H1 (cell line): ENCODE data around the gene ADGRV1. TPM values are rescaled to one million over a fixed set of nuclear protein-coding genes. Genes with fewer than 3 reads are reported as not detected.
"Not testable (repeated sequence)": the region's sequence is repeated elsewhere in the genome, so short reads cannot be mapped to it uniquely, and the experiment has no call there.

Experiments used
- CTCF ChIA-PET: fragments of 300-600 bp; sonication (Branson Sonifier 250); formaldehyde crosslinking; loops from one replicate; lab custom pipeline; 2021; ENCODE audit not compliant: partially characterized antibody; lab: Charles Lee
- POLR2A ChIA-PET: fragments of 300-600 bp; sonication (Branson Sonifier 250); formaldehyde crosslinking; loops from one replicate; lab custom pipeline; 2021; ENCODE audit warnings: inconsistent platforms; ENCODE audit not compliant: partially characterized antibody; lab: Charles Lee
- DNase-seq, 2 experiments: peaks; one replicate each; pipeline versions ENCODE4 v3.0.0 to v3.0.0-alpha.2; 2010 to 2022; ENCODE audit warnings: low spot score in 2 of 2, low read depth in 1 of 2, mixed read lengths in 1 of 2
- FAIRE-seq: peaks from 2 replicates; lab custom pipeline; 2011; peaks lifted over from hg19 to GRCh38; lab: Jason Lieb, UNC
- H2AFZ ChIP-seq: 2 replicates; pipeline ENCODE4 v1.8.1; 2012; ENCODE audit warnings: low read length, inconsistent platforms
- H2AK5ac ChIP-seq: 2 replicates; pipeline ENCODE4 v1.6.1; 2013; ENCODE audit warnings: low read depth, low read length
- H2BK120ac ChIP-seq: replicated peaks from 2 replicates; pipeline ENCODE3; 2013; ENCODE audit warnings: low read depth, low read length, inconsistent platforms
- H2BK12ac ChIP-seq: 2 replicates; pipeline ENCODE4 v1.6.1; 2013; ENCODE audit warnings: low read depth, low read length
- H2BK15ac ChIP-seq: 2 replicates; pipeline ENCODE4 v1.6.1; 2013; ENCODE audit warnings: low read length
- H2BK20ac ChIP-seq: 2 replicates; pipeline ENCODE4 v1.6.1; 2013; ENCODE audit warnings: low read length
- H2BK5ac ChIP-seq: 2 replicates; pipeline ENCODE4 v1.6.1; 2013; ENCODE audit warnings: low read depth, low read length
- H3K14ac ChIP-seq: 2 replicates; pipeline ENCODE4 v1.6.1; 2013; ENCODE audit warnings: inconsistent platforms; ENCODE audit not compliant: insufficient read length
- H3K18ac ChIP-seq: 2 replicates; pipeline ENCODE4 v1.6.1; 2013; ENCODE audit warnings: low read length; ENCODE audit errors: extremely low read depth
- H3K23ac ChIP-seq: 2 replicates; pipeline ENCODE4 v1.6.1; 2013; ENCODE audit warnings: inconsistent platforms; ENCODE audit not compliant: insufficient read length
- H3K23me2 ChIP-seq: 2 replicates; pipeline ENCODE4 v1.6.1; 2013; ENCODE audit warnings: low read depth, low read length
- H3K27ac ChIP-seq: 2 replicates; pipeline ENCODE4 v1.6.1; 2011; ENCODE audit warnings: low read depth, low read length, inconsistent platforms
- H3K27me3 ChIP-seq, 4 experiments: replicated peaks in 1 of 4; 1 replicate in 1 of 4; 2 replicates in 3 of 4; pipeline versions ENCODE4 v1.6.1 to v1.8.1; 2011 to 2013; ENCODE audit warnings: low read length in 3 of 4, mild to moderate bottlenecking in 3 of 4, inconsistent platforms in 2 of 4, mixed read lengths in 2 of 4, moderate library complexity in 1 of 4; ENCODE audit not compliant: control insufficient read depth in 3 of 4, insufficient read depth in 3 of 4; ENCODE audit errors: extremely low read depth in 1 of 4
- H3K36me3 ChIP-seq, 4 experiments: 2 replicates each; pipeline versions ENCODE4 v1.6.1 to v1.8.1; 2011 to 2013; ENCODE audit warnings: mild to moderate bottlenecking in 4 of 4, low read length in 3 of 4, moderate library complexity in 2 of 4, control low read depth in 1 of 4, inconsistent platforms in 1 of 4; ENCODE audit not compliant: insufficient read depth in 4 of 4, control insufficient read depth in 2 of 4
- H3K4ac ChIP-seq: replicated peaks from 2 replicates; pipeline ENCODE3; 2013; ENCODE audit warnings: low read length, low read depth, mixed read lengths, inconsistent platforms; ENCODE audit not compliant: insufficient read length
- H3K4me1 ChIP-seq, 4 experiments: replicated peaks in 1 of 4; 1 replicate in 1 of 4; 2 replicates in 3 of 4; pipeline versions ENCODE4 v1.6.1 to v1.8.1; 2011 to 2013; ENCODE audit warnings: low read length in 3 of 4, inconsistent platforms in 2 of 4, mixed read lengths in 1 of 4; ENCODE audit not compliant: insufficient read depth in 4 of 4, control insufficient read depth in 3 of 4
- H3K4me2 ChIP-seq, 2 experiments: 2 replicates each; pipeline versions ENCODE4 v1.6.1 to v1.8.1; 2011 to 2013; ENCODE audit warnings: low read depth in 2 of 2, low read length in 2 of 2, control low read depth in 1 of 2, inconsistent platforms in 1 of 2, mild to moderate bottlenecking in 1 of 2; ENCODE audit not compliant: insufficient read depth in 1 of 2
- H3K4me3 ChIP-seq, 4 experiments: fragments of 200-600, 300-600 bp in 1 of 4; sonication (generic), shearing (Covaris generic), sonication (Bioruptor Twin) in 1 of 4; 2 replicates each; pipeline versions ENCODE4 v1.5.1 to v1.8.1; 2011 to 2016; ENCODE audit warnings: low read length in 4 of 4, low read depth in 3 of 4, control low read depth in 2 of 4, inconsistent platforms in 2 of 4, mild to moderate bottlenecking in 2 of 4, mixed read lengths in 1 of 4, moderate library complexity in 1 of 4; ENCODE audit not compliant: insufficient read depth in 2 of 4; ENCODE audit errors: extremely low read depth in 1 of 4
- H3K56ac ChIP-seq: replicated peaks from 2 replicates; pipeline ENCODE3; 2013; ENCODE audit warnings: low read depth, mild to moderate bottlenecking, mixed read lengths, low read length, inconsistent platforms; ENCODE audit not compliant: insufficient read length
- H3K79me1 ChIP-seq: 2 replicates; pipeline ENCODE4 v1.6.1; 2013; ENCODE audit warnings: low read depth, low read length, control low read depth
- H3K79me2 ChIP-seq, 2 experiments: 2 replicates each; pipeline versions ENCODE4 v1.6.1 to v1.8.1; 2012 to 2013; ENCODE audit warnings: low read length in 2 of 2, mild to moderate bottlenecking in 2 of 2, inconsistent platforms in 1 of 2; ENCODE audit not compliant: insufficient read depth in 2 of 2, control insufficient read depth in 1 of 2
- H3K9ac ChIP-seq, 4 experiments: replicated peaks in 1 of 4; 1 replicate in 1 of 4; 2 replicates in 3 of 4; pipeline versions ENCODE4 v1.6.1 to v1.8.1; 2011 to 2013; ENCODE audit warnings: low read depth in 3 of 4, low read length in 3 of 4, control low read depth in 2 of 4, mild to moderate bottlenecking in 2 of 4, moderate library complexity in 2 of 4, inconsistent platforms in 1 of 4; ENCODE audit errors: extremely low read depth in 1 of 4
- H3K9me3 ChIP-seq, 2 experiments: 2 replicates each; pipeline versions ENCODE4 v1.6.1 to v1.8.1; 2012 to 2013; ENCODE audit warnings: mild to moderate bottlenecking in 2 of 2, moderate library complexity in 2 of 2, control low read depth in 1 of 2, inconsistent platforms in 1 of 2, low read depth in 1 of 2, low read length in 1 of 2, mixed read lengths in 1 of 2; ENCODE audit not compliant: insufficient read depth in 2 of 2
- H4K20me1 ChIP-seq, 2 experiments: replicated peaks in 1 of 2; 2 replicates each; pipeline versions ENCODE3 to v1.8.1; 2011 to 2013; ENCODE audit warnings: inconsistent platforms in 2 of 2, low read length in 2 of 2, mild to moderate bottlenecking in 1 of 2; ENCODE audit not compliant: insufficient read depth in 2 of 2, control insufficient read depth in 1 of 2
- H4K5ac ChIP-seq: 2 replicates; pipeline ENCODE4 v1.6.1; 2013; ENCODE audit warnings: low read length, low read depth, mixed read lengths, inconsistent platforms; ENCODE audit not compliant: insufficient read length
- H4K8ac ChIP-seq: 2 replicates; pipeline ENCODE4 v1.8.0; 2013; ENCODE audit warnings: mild to moderate bottlenecking, moderate library complexity, low read length, inconsistent platforms; ENCODE audit not compliant: insufficient read depth; ENCODE audit errors: extremely low read depth
- H4K91ac ChIP-seq: replicated peaks from 2 replicates; pipeline ENCODE3; 2013; ENCODE audit warnings: low read length, mixed read lengths, inconsistent platforms; ENCODE audit not compliant: insufficient read length
- CHD2 ChIP-seq: IDR thresholded peaks from 2 replicates; pipeline ENCODE4 v1.6.1; 2012; ENCODE audit warnings: low read length, improper control_type of control experiment
- CTBP2 ChIP-seq: IDR thresholded peaks from 2 replicates; pipeline ENCODE4 v1.7.0; 2011; ENCODE audit warnings: borderline replicate concordance, mild to moderate bottlenecking, moderate library complexity, mixed read lengths, low read length; ENCODE audit not compliant: insufficient read depth, insufficient read length
- GABPA ChIP-seq: IDR thresholded peaks from 2 replicates; pipeline ENCODE4 v1.6.1; 2011; ENCODE audit warnings: mild to moderate bottlenecking, low read length, moderate library complexity, borderline replicate concordance; ENCODE audit not compliant: insufficient read depth
- KDM1A ChIP-seq: fragments of 200-600, 300-600 bp; sonication (generic); IDR thresholded peaks from 2 replicates; pipeline ENCODE4 v1.7.1; 2016; ENCODE audit warnings: mild to moderate bottlenecking, low read length, borderline replicate concordance
- TAF1 ChIP-seq: IDR thresholded peaks from 2 replicates; pipeline ENCODE4 v1.6.1; 2011; ENCODE audit warnings: mild to moderate bottlenecking, low read depth, low read length
- WGBS, 2 experiments: shearing (Covaris generic) in 1 of 2; methylation state at CpG; one replicate each; pipeline versions ENCODE4 v1.1.6 to v1.1.7; 2013 to 2015; ENCODE audit warnings: low lambda C conversion rate in 2 of 2, mixed read lengths in 2 of 2, inconsistent platforms in 1 of 2, low coverage in 1 of 2, missing lambda C conversion rate in 1 of 2; ENCODE audit not compliant: insufficient replicate concordance in 2 of 2, insufficient coverage in 1 of 2, insufficient read length in 1 of 2; ENCODE audit errors: extremely low coverage in 1 of 2, missing lambda C conversion rate in 1 of 2; 5-methylcytosine and 5-hydroxymethylcytosine counted together
- polyA plus RNA-seq, 7 experiments: library from polyadenylated mRNA; depleted of rRNA in 3 of 7; stranded (reverse) in 5 of 7; unstranded in 2 of 7; fragments of >200 nt in 5 of 7; fragments of 200-250 nt in 2 of 7; gene quantifications; 1 replicate in 5 of 7; 2 replicates in 1 of 7; 4 replicates in 1 of 7; pipeline versions ENCODE4 v1.2.1 to v1.2.3, GENCODE V29; 2011 to 2013; ENCODE audit warnings: missing spikeins in 2 of 7, mixed read lengths in 2 of 7
- total RNA-seq: library from RNA; stranded (reverse); fragmentation: NEBNext Ultra II Directional; extraction: Animal tissue kit (Norgen Biotek cat#: 25700); gene quantifications from 2 replicates; pipeline ENCODE4 v1.2.1, GENCODE V29; 2021
- TF ChIP-seq, protein P1 (sequence below): IDR thresholded peaks from 2 replicates; pipeline ENCODE4 v1.6.1; 2012; ENCODE audit warnings: low read length, inconsistent platforms

Gene ADGRV1
- total and polyA plus RNA-seq, 2 of the 8 experiments (the other 6 are each of a cell fraction or from before 2014, with no cell fraction given), result 53.1 to 62.2 TPM

DNA sequence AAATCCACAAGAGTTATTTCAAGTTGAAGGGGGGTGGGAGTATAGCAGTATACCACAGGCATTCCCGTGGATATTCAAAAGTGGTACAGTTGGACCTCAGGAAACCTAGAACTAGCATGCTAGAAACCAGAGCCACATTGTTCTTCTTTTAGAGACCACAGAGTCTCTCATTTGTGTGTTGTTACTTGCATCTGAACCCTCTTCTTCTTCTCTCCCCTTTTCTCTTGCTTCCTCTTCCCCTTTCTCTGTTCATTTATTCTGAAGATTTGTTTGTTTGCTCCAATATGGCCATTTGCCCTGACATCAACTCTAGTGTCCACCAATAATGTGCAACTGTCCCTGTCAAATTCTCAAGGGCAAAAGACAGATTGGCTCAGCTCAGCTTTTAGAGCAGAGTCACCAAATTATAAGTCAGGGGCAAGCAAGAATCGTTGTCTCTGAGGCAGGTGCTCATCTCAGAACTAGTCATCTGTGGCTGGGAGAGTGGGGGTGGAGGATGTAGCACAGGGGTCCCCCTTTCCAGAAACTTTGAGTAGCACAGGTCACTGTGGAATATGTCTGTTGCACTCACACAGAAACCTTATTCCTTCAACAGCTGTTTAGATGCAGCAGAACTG, 503.5 kb downstream of the ADGRV1 start (continued):
- TF ChIP-seq, protein P1, sequence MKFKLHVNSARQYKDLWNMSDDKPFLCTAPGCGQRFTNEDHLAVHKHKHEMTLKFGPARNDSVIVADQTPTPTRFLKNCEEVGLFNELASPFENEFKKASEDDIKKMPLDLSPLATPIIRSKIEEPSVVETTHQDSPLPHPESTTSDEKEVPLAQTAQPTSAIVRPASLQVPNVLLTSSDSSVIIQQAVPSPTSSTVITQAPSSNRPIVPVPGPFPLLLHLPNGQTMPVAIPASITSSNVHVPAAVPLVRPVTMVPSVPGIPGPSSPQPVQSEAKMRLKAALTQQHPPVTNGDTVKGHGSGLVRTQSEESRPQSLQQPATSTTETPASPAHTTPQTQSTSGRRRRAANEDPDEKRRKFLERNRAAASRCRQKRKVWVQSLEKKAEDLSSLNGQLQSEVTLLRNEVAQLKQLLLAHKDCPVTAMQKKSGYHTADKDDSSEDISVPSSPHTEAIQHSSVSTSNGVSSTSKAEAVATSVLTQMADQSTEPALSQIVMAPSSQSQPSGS, result no peak
- no peak for TF ChIP-seq GABPA
- no peak for TF ChIP-seq CHD2
- no peak for TF ChIP-seq KDM1A
- TF ChIP-seq TAF1, result no peak
- TF ChIP-seq CTBP2, result no peak

DNA sequence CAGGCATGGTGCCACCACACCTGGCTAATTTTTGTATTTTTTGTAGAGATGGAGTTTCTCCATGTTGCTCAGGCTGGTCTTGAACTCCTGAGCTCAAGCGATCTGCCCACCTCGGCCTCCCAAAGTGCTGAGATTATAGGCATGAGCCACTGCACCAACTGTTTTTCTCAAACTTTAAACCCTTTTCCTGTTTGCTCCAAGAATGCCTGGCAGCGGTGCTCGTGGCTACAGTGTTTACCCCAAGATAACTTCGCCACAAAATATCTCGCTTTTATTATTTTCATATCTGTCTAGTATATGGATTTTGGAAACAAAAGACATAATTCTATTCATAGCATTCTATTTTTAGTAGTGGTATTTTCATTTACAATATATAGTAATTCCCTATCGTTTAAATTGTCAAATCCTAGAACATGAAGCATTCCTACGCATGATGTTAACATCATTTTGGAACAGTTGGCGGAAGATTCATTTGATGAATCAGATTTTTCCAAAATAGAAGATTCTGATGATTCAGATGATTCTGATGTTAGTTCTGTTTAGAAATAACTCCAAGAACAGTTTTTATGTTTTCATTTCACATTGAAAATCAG, 504.6 kb downstream of the ADGRV1 start:
- H3K79me2 ChIP-seq, H2BK120ac ChIP-seq, H3K27me3 ChIP-seq, H3K56ac ChIP-seq, H3K23me2 ChIP-seq, DNase-seq, H3K4ac ChIP-seq, H3K14ac ChIP-seq, H3K18ac ChIP-seq, H4K8ac ChIP-seq, H3K9me3 ChIP-seq, POLR2A ChIA-PET, H3K4me1 ChIP-seq, H3K27ac ChIP-seq, H3K4me2 ChIP-seq, H4K20me1 ChIP-seq, H3K36me3 ChIP-seq, H2AFZ ChIP-seq, H2BK20ac ChIP-seq, H3K4me3 ChIP-seq, H2BK15ac ChIP-seq, FAIRE-seq, H2BK12ac ChIP-seq, H3K23ac ChIP-seq, H3K79me1 ChIP-seq, H2BK5ac ChIP-seq, H3K9ac ChIP-seq, H4K91ac ChIP-seq, H2AK5ac ChIP-seq, H4K5ac ChIP-seq: not testable (repeated sequence)
- WGBS, 2 experiments, result 90% methylated on average over 9 of the region's 9 CpGs; no CpG with 5 or more reads in 1 of the 2 experiments
- CTCF ChIA-PET, result interaction anchor here (1.7 kb wide), 1 partner anchor 131 kb away, joined by 7 read pairs; no protein-coding TSS in a partner anchor
